GM19395 (cell line): ENCODE results near the gene QSOX2.
"Not testable (repeated sequence)": the region's sequence is repeated elsewhere in the genome, so short reads cannot be mapped to it uniquely, and the experiment has no call there.

Experiments
- ATAC-seq: cut with Tn5 transposase; IDR thresholded peaks from one replicate; pipeline ENCODE4 v1.9.1; 2021; ENCODE audit warnings: mild to moderate bottlenecking, moderate library complexity; ENCODE audit not compliant: unreplicated experiment

Gene QSOX2

DNA sequence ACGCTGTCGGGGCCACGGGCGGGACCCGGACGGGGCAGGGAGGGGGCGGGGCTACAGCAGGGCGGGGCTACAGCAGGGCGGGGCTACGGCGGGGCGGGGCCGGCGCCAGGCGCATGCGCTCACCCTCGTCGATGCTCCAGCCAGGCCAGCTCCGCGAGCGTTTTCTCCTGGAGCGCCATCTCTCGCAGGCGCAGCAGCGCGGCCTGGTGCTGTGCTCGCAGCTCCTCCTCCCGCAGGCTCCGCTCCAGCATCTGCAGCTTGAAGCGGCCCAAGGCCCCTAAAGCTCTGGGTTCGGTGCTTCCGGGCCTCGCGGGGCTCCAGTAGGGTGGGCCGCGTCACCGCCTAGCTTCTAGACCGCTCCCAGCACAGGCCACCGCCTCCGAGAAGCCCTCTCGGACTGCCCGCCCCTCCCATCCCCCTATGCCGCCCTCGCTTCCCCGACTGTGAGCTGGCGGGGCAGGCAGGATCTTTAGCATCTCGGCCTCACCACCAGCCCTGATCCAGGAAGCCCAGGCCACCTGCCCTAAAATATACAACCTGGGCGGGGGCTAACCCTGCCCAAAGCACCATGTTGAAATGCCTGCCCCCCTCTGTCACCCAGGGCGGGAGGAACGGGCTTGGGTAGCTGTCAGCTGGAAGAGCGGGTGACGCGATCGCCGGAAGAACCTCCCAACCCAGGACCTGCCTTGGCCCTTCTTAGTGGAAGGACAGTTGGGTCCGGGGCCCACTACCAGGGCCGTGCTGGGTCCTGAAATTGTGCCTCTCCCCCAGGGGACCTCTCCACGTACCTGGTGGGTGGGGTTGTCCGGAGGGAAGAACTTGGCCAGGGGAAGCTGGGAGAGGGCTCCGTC lies 21.9 kb upstream of the QSOX2 start:
- peak; percentile 56 for ATAC-seq

GRCh38 chr9:136266641-136267040 lies 21.0 kb upstream of the QSOX2 start:
- ATAC-seq, result not testable (repeated sequence)

DNA sequence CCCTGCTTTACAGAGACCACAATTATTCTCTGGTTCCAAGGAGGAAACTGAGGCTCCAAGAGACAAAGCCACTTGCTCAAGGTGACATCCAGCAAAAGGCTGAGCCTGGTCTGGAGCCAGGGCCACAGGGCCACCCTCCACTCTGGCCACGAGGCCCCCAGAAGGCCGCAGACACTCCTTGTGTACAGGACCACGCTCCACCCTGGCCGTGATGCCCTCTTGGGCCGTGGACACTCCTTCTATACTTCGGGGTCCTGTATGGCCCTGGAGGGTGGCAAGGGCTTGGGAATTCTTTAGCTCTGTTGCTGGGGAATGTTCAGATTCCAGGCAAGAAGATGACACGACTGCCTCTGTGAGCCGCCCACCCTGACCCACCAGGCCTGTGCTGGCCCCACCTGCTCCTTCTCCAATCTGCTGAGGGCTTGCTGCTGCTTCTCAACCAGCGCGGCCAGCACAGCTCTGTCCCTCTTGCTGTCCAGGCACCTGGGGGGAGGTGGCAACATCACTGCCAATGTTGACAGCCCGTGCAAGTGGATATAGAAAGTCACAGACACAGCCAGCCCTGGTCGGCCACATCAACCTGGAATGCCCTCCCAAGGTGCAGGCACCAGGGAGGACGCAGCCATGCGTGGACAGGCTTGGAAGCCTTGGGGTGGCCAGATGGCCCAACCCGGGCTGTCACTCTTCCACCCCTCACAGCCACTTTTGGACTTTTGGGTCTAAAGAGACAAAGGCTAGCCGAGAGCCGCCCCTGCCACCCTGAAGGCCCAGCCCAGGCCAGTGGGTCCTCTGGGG lies 20.1 kb upstream of the QSOX2 start:
- no peak for ATAC-seq

GRCh38 chr9:136264441-136265405 lies 19.1 kb upstream of the QSOX2 start:
- no peak for ATAC-seq

DNA sequence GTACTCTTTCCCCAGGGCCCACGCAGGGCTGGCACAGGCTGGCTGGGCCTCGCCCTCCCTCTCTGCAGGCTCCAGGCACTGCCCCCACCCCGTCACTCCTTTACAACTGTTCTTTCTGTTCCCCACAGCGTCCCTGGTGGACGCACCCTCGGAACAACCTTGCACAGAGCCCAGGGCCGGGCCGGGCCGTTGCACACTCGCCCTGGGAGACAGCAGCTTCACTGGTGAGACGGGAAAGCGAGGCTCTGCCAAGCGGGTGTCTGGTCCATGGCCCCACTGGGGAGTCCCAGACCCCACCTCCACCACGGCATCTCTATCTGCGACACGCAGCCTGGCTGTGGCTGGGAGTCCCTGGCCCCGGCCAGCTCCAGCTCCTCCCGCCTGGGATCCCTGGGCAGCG lies 18.4 kb upstream of the QSOX2 start:
- no peak for ATAC-seq

DNA sequence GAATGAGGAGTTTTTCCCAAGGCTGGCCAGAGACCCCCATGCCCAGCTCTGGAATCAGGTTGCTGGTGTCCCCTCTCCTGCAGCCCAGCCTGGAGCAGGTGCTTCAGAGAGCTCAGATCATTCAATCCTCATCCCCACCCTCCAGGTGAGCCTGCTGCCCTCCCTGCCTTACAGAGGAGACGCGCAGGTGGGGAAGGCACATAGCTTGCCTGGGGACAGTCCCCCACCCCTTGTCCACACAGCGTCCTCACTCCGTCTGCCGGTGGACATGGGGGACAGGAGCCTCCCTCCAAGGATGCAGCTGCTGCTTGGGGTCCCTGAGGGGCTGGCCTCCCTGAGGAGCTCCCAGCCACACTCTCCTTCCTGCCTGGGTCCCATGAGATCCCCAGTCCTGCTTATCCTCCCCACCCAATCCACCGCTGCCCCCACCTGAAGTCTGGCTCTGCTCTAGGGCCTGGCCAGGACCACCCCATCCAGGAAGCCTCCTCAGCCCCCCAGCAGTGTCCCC lies 17.1 kb upstream of the QSOX2 start:
- ATAC-seq, result no peak

DNA sequence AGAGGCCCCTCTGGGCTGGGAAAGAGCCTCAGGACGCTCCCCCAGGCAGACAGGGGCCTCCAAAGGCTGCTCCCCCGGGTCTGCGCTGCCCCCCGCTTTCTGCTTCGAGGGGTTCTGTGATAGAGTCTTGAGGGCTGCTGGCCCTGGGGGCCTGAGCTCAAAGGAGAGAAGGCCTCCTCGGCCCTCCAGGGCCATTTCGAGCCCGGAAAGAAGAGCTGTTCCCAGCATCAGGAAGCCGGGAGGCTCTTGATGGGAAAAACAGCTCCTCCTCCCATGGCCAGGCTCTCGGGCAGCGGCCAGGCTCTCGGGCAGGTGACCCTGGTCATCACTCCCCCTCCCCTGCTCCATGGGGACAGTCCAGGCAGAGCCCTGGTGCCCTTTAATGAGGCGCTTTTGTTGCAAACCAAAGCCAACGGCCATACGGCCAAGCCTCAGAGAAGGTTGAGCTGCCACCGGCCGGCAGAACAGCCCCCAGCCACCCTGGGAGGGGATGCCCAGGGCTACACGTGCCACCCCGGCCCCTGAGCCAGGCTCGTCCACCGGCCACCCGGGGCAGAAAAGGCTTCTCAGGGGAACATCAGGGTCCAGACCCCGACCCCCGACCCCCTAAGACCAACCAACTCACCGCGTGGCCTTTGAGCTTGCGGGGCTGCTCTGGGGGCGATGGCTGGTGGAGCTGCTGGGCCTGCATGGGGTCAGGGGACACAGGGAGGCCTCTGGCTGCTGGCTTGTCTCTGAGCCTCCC lies 16.2 kb upstream of the QSOX2 start:
- no peak for ATAC-seq

DNA sequence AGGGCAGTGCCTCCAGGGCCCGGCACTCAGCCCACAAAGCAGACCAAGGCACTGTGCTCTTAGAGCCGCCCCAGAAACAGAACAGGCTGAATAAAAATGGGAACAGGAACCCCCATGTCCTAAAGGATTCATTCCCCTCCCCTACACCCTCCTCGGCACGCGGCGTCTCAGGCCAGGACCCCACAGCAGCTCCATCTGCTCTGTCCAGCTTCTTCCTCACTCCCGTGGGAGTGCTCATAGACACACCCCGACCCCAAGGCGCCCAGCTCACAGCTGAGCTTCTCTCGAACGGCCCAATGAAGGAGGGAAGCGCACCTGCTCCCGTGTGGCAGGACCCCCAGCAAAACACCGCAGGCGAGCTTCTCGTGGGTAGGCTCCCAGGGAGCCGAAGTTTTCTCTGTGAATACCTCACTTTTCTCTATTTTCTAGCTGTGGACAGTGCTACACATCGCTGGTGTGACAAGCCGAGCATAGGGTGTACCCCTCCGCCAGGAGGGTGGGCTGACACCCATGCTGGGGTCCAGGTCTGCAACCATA lies 15.4 kb upstream of the QSOX2 start:
- ATAC-seq, result no peak

GRCh38 chr9:136260521-136260920 lies 14.9 kb upstream of the QSOX2 start:
- no peak for ATAC-seq

GRCh38 chr9:136259836-136260235 lies 14.2 kb upstream of the QSOX2 start:
- ATAC-seq, result no peak

DNA sequence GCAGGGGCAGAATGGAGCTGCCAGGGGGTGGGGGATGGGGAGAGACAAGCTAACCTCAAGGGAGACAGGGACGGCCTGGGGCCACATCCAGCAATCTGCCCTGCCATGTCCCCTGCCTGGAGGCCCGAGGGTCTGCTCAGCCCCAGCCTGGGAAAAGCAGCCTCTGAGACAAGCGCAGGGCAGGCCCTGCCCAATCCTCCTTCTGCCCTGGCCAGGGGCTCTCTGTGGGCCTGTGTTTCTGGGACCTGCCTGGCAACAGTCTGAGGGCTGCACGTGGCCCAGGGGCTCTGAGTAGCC lies 13.9 kb upstream of the QSOX2 start:
- no peak for ATAC-seq

DNA sequence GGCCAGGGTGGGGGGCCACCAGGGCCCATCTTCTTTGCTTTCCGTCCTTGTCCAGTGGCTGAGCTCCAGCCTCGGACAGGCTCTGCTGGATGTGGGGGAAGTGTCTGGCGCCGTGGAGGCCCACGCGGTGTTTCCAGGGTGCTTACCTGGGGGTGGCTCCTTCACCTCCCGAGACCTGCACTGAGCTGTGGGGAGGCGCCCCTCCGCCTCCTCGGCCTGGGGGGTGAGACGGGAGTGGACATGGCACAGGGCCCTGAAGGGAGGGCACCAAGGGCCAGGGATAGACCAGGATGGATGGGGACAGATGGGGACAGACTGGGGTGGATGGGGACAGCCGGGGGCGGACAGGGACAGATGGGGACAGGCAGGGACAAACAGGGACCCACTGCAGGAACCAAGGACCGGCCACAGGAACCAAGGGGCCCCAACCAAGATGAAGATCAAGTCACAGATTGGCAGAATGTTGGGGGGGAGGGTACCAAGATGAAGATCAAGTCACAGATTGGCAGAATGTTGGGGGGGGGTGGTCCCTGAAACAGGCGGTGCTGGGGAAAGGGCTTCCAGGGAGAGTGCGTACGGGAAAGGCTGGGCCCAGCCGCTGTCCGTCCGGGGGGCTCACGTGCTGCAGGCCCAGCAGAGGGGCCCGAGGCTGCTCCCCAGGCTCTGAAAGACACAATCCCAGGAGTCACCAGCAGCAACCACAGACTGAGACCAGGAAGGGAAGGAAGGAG lies 13.3 kb upstream of the QSOX2 start:
- ATAC-seq, result no peak

DNA sequence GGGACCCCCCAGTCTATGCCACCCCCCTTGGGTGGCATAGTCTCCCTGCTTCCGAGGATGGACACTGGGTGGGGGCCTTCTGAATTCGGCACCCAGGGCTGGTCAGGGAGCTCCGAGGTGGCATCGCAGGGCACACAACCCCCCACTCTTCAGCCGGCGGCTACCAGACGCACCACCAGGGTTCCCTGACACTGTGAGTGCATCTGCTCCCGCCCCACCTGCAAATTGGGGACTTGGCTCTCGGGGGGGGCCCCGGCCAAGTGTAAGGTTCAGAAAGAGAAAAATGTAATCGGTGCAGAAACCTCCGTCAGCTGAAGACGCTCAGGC lies 12.7 kb upstream of the QSOX2 start:
- no peak for ATAC-seq

DNA sequence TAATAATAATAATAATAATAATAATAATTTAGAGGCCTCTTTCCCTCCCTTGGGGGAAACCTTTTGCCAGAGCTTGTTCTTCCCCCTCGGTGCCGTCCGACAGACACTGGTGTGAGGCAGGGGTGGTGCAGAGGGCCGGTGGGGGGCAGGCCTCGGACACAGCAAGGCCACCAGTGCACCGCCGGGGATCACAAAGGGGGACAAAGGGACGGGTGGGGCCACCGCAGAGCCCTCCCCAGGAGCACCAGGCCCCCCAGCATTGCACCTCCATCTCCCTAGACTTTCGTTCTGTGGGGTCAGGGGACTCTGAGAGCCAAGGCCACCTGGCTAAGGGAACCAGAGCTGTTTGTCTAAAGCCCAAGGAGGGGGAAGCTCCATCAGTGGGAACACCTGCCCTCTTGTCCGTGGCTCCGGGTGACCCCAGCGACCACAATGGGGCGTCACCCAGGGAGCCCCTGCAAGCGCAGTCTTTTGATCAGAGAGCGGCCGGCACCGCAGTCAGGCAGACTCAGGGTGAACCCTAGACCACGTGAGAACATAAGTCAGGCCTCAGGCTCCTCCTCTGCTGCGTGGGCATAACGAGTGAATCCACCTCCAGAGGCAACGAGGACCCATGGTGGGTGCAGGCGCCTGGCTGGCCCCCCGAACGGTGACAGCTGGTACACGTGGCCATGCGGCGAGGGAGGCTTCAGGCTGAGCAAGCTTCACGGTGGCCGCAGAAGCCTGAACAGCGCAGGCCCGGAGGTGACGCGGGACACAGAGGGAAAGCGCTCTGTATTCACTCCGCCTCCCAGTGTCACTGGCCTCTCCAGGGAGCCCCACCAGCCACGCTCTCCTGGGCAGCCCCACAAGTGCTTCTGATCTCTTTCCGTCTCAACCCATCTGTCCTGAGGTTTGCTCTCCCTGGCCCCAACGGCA lies 12.0 kb upstream of the QSOX2 start:
- no peak for ATAC-seq

- no peak for ATAC-seq
These were observed 10.6 kb upstream of the QSOX2 start for GRCh38 chr9:136255896-136256890.

- no peak for ATAC-seq
These were observed 9.5 kb upstream of the QSOX2 start for GRCh38 chr9:136255166-136255538.
